ENCODE data around the gene UBE2L6.

DNA sequence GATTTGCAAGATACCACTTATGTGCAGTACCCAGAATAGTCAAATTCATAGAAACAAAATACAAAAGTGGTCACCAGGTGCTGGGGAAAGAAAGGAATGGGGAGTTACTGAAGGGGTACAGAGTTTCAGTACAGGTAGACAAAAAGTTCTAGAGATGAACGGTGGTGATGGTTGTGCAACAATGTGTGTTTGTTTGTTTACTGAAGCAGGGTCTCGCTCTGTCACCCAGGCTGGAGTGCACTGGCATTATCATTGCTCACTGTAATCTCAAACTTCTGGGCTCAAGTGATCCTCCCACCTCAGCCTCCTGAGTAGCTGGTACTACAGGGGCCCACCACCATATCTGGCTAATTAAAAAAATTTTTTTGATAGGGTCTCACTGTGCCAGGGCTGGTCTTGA, 12.1 kb downstream of the UBE2L6 start:
- TF ChIP-seq, protein P1, sequence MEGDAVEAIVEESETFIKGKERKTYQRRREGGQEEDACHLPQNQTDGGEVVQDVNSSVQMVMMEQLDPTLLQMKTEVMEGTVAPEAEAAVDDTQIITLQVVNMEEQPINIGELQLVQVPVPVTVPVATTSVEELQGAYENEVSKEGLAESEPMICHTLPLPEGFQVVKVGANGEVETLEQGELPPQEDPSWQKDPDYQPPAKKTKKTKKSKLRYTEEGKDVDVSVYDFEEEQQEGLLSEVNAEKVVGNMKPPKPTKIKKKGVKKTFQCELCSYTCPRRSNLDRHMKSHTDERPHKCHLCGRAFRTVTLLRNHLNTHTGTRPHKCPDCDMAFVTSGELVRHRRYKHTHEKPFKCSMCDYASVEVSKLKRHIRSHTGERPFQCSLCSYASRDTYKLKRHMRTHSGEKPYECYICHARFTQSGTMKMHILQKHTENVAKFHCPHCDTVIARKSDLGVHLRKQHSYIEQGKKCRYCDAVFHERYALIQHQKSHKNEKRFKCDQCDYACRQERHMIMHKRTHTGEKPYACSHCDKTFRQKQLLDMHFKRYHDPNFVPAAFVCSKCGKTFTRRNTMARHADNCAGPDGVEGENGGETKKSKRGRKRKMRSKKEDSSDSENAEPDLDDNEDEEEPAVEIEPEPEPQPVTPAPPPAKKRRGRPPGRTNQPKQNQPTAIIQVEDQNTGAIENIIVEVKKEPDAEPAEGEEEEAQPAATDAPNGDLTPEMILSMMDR (IDR thresholded peaks at IDR 0.05; ENCODE audit: low read depth, low read length) = no peak
- TF ChIP-seq POLR2A (IDR thresholded peaks at IDR 0.05; ENCODE audit: extremely low read depth, insufficient read length) (no peak), MYC (IDR thresholded peaks at IDR 0.05; ENCODE audit: low read depth, low read length) (no peak)
- TF ChIP-seq, protein P2, sequence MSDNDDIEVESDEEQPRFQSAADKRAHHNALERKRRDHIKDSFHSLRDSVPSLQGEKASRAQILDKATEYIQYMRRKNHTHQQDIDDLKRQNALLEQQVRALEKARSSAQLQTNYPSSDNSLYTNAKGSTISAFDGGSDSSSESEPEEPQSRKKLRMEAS (IDR thresholded peaks at IDR 0.05; ENCODE audit: low read depth, low read length) = no peak
